CD1c-positive myeloid dendritic cell (primary cell): ENCODE measurements around the gene NPC2.
"Not testable (repeated sequence)": the region's sequence is repeated elsewhere in the genome, so short reads cannot be mapped to it uniquely, and the experiment has no call there.

Experiments used
- DNase-seq: peaks from one replicate; pipeline ENCODE4 v3.0.0-alpha.2; 2016; ENCODE audit errors: extremely low spot score

The NPC2 gene

GRCh38 chr14:74492776-74493342, at the start of gene NPC2:
NPC2 (minus strand) TSS chr14:74493305; CDS start chr14:74493274, 31 bp downstream.
- DNase-seq = no peak

- DNase-seq = no peak
Measured at GRCh38 chr14:74542056-74542685, 49.1 kb upstream of the NPC2 start.

- DNase-seq = no peak
Measured at GRCh38 chr14:74541225-74541624, 48.1 kb upstream of the NPC2 start.

- no peak for DNase-seq
Measured at GRCh38 chr14:74539503-74539902, 46.4 kb upstream of the NPC2 start.

- no peak for DNase-seq
Measured at GRCh38 chr14:74538411-74539391, 45.6 kb upstream of the NPC2 start.

- DNase-seq = not testable (repeated sequence)
Measured at GRCh38 chr14:74536336-74536735, 43.2 kb upstream of the NPC2 start.

- DNase-seq = no peak
Measured at GRCh38 chr14:74535756-74536325, 42.7 kb upstream of the NPC2 start.

GRCh38 chr14:74533576-74533975, 40.5 kb upstream of the NPC2 start:
- DNase-seq = peak; percentile 34

- no peak for DNase-seq
Measured at GRCh38 chr14:74532246-74532645, 39.1 kb upstream of the NPC2 start.

GRCh38 chr14:74531467-74531866, 38.4 kb upstream of the NPC2 start:
- peak; percentile 20 for DNase-seq

GRCh38 chr14:74531006-74531405, 37.9 kb upstream of the NPC2 start:
- DNase-seq = peak; percentile 20

- no peak for DNase-seq
Measured at GRCh38 chr14:74528886-74529285, 35.8 kb upstream of the NPC2 start.

- DNase-seq = no peak
Measured at GRCh38 chr14:74528406-74528805, 35.3 kb upstream of the NPC2 start.

- DNase-seq = no peak
Measured at GRCh38 chr14:74527736-74528280, 34.7 kb upstream of the NPC2 start.

- no peak for DNase-seq
Measured at GRCh38 chr14:74526854-74527585, 33.9 kb upstream of the NPC2 start.

- DNase-seq = no peak
Measured at GRCh38 chr14:74525361-74525851, 32.3 kb upstream of the NPC2 start.

GRCh38 chr14:74524812-74525135, 31.7 kb upstream of the NPC2 start:
- no peak for DNase-seq

GRCh38 chr14:74524076-74524811, 31.1 kb upstream of the NPC2 start:
- no peak for DNase-seq

GRCh38 chr14:74522740-74523139, 29.6 kb upstream of the NPC2 start:
- DNase-seq = no peak

- DNase-seq = no peak
Measured at GRCh38 chr14:74521756-74522155, 28.7 kb upstream of the NPC2 start.
